GM10266 (cell line): Measurements from ENCODE around the gene FAR2.

Experiments used
- DNase-seq: peaks from one replicate; pipeline ENCODE4 v3.0.0; 2012; ENCODE audit errors: extremely low spot score
- CTCF ChIP-seq: IDR thresholded peaks from 2 replicates; pipeline ENCODE4 v1.5.1; 2012; ENCODE audit warnings: mild to moderate bottlenecking, low read depth; ENCODE audit not compliant: control insufficient read depth, insufficient read depth; ENCODE audit errors: missing control alignments

FAR2 gene

GRCh38 chr12:29291226-29291625 lies 142.1 kb downstream of the FAR2 start:
- no peak for DNase-seq
- TF ChIP-seq CTCF, result no peak

GRCh38 chr12:29299633-29300032 lies 150.6 kb downstream of the FAR2 start:
- DNase-seq, result no peak
- TF ChIP-seq CTCF, result no peak

- no peak for TF ChIP-seq CTCF
- DNase-seq, result no peak
Measured at GRCh38 chr12:29301114-29301513, 152.0 kb downstream of the FAR2 start.

GRCh38 chr12:29304388-29304787 lies 155.3 kb downstream of the FAR2 start:
- DNase-seq, result no peak
- no peak for TF ChIP-seq CTCF

- no peak for DNase-seq
- TF ChIP-seq CTCF, result no peak
Measured at GRCh38 chr12:29306266-29306665, 157.2 kb downstream of the FAR2 start.

GRCh38 chr12:29306682-29307081 lies 157.6 kb downstream of the FAR2 start:
- TF ChIP-seq CTCF, result no peak
- DNase-seq, result no peak

- DNase-seq, result no peak
- TF ChIP-seq CTCF, result peak; percentile 19
Measured at GRCh38 chr12:29309320-29309902, 160.3 kb downstream of the FAR2 start.
